Measurements from ENCODE around the gene PIGP.

GRCh38 chr21:37100316-37100715 is 27.4 kb upstream of the PIGP start:
- TF ChIP-seq CTCF (IDR thresholded peaks at IDR 0.05) (no peak), EZH2 (IDR thresholded peaks at IDR 0.05; ENCODE audit: borderline replicate concordance, insufficient read depth, low read depth, low read length, poor library complexity, severe bottlenecking) (no peak)

Measured in B cell (primary cell).